HG02798 (cell line): ENCODE results near the gene NRBF2.
A peak's percentile ranks its signal among the peaks of the same experiment; 100 is the strongest.
"Not testable (repeated sequence)": the region's sequence is repeated elsewhere in the genome, so short reads cannot be mapped to it uniquely, and the experiment has no call there.

ENCODE experiments used
- ATAC-seq: cut with Tn5 transposase; IDR thresholded peaks from one replicate; pipeline ENCODE4 v1.9.1; 2021; ENCODE audit warnings: mild to moderate bottlenecking; ENCODE audit not compliant: unreplicated experiment, poor library complexity

The NRBF2 gene

GRCh38 chr10:63133056-63133820, at the start of gene NRBF2:
TSS of gene NRBF2 (plus strand) at chr10:63133328. CDS start at chr10:63133471, 143 bp downstream.
- peak; percentile 97 for ATAC-seq

- not testable (repeated sequence) for ATAC-seq
Observed at GRCh38 chr10:63083406-63083805, 49.7 kb upstream of the NRBF2 start.

GRCh38 chr10:63083904-63084689, 49.0 kb upstream of the NRBF2 start:
- ATAC-seq = peak; percentile 87

- ATAC-seq = no peak
Observed at GRCh38 chr10:63084690-63085382, 48.3 kb upstream of the NRBF2 start.

- ATAC-seq = no peak
Observed at GRCh38 chr10:63093227-63093626, 39.9 kb upstream of the NRBF2 start.

- ATAC-seq = no peak
Observed at GRCh38 chr10:63094405-63094804, 38.7 kb upstream of the NRBF2 start.

GRCh38 chr10:63094881-63095280, 38.2 kb upstream of the NRBF2 start:
- ATAC-seq = no peak

GRCh38 chr10:63099734-63100133, 33.4 kb upstream of the NRBF2 start:
- no peak for ATAC-seq

GRCh38 chr10:63101091-63101490, 32.0 kb upstream of the NRBF2 start:
- ATAC-seq = not testable (repeated sequence)

GRCh38 chr10:63102279-63102883, 30.7 kb upstream of the NRBF2 start:
- not testable (repeated sequence) for ATAC-seq

- ATAC-seq = not testable (repeated sequence)
Observed at GRCh38 chr10:63103178-63103577, 29.9 kb upstream of the NRBF2 start.

GRCh38 chr10:63103971-63104409, 29.1 kb upstream of the NRBF2 start:
- no peak for ATAC-seq

GRCh38 chr10:63105225-63106110, 27.7 kb upstream of the NRBF2 start:
- no peak for ATAC-seq

GRCh38 chr10:63106111-63106755, 26.9 kb upstream of the NRBF2 start:
- no peak for ATAC-seq

GRCh38 chr10:63107943-63108437, 25.1 kb upstream of the NRBF2 start:
- no peak for ATAC-seq

GRCh38 chr10:63110940-63111339, 22.2 kb upstream of the NRBF2 start:
- ATAC-seq = no peak

GRCh38 chr10:63114031-63114814, 18.9 kb upstream of the NRBF2 start:
- ATAC-seq = no peak
